NCI-H1436 treated with DMSO at 0.1 percent for 48 hours (cell line): ENCODE measurements around the gene WDR20.
"Not testable (repeated sequence)": the region's sequence is repeated elsewhere in the genome, so short reads cannot be mapped to it uniquely, and the experiment has no call there.

Experiments used
- DNase-seq: peaks from one replicate; lab custom pipeline; 2025; lab: John Stamatoyannopoulos, UW

WDR20 gene

DNA sequence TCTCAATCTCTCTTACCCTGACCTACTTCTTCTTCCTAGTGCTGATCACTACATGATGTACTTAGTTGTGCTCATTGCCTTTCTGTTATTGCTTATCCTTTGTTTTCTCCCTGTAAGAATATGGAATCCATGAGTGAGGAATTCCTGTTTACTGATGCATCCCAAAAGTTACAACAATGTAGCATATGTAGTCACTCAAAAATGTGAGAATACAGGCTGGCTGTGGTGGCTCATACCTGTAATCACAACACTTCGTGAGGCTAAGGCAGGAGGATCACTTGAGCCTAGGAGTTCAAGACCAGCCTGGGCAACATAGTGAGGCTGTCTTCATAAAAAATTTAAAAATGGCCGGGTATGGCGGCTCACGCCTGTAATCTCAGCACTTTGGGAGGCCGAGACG lies 8.0 kb upstream of the WDR20 start:
- DNase-seq: no peak

DNA sequence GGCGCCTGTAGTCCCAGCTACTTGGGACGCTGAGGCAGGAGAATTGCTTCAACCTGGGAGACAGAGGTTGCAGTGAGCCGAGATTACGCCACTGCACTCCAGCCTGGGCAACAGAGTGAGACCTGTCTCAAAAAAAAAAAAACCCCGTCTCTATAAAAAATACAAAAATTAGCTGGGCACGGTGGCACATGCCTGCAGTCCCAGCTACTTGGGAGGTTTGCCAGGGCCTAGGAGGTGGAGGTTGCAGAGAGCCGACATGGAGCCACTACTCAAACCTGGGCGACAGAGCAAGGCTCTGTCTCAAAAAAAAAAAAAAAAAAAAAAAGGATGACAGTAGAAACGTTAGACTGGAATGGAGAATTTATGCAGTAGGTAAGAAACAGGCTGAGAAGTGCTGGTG lies 5.7 kb upstream of the WDR20 start:
- DNase-seq: not testable (repeated sequence)

GRCh38 chr14:102134719-102135118 lies 5.0 kb upstream of the WDR20 start:
- DNase-seq: not testable (repeated sequence)

- DNase-seq: not testable (repeated sequence)
Measured at GRCh38 chr14:102135456-102135855, 4.2 kb upstream of the WDR20 start.

- no peak for DNase-seq
Measured at GRCh38 chr14:102138535-102138934, 1.2 kb upstream of the WDR20 start.

GRCh38 chr14:102138961-102139285 lies 774 bp upstream of the WDR20 start:
- DNase-seq: no peak

DNA sequence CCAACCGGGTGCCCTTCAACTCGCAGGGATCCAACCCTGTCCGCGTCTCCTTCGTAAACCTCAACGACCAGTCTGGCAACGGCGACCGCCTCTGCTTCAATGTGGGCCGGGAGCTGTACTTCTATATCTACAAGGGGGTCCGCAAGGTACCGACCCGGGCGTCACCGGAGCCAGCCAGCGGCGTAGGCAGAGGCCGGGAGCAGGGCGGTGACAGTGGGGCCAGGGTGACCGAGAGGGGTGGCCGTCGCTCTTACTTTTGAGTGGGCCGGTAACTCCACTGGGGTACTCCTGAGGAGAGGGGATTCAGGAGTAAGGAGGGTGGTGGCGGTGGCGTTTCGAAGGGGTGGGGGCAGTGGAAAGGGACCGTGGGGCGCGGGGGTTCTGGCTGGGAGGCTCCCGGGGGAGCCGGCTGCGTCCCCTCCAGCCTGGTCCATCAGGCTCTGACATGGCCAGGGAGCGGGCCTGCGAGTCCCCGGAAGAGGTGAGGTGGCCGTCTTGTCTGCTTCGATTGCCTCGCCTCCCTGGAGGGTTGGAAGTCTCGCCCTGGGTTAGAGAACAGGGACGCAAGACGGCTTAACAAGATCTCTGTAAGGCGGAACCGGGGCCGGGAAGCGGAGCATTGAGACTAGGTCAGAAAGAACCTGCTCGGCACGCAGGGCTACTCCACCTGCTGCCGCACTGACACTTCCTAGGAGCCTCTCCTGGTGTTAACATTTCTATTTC lies 491 bp downstream of the WDR20 start:
- DNase-seq: no peak

DNA sequence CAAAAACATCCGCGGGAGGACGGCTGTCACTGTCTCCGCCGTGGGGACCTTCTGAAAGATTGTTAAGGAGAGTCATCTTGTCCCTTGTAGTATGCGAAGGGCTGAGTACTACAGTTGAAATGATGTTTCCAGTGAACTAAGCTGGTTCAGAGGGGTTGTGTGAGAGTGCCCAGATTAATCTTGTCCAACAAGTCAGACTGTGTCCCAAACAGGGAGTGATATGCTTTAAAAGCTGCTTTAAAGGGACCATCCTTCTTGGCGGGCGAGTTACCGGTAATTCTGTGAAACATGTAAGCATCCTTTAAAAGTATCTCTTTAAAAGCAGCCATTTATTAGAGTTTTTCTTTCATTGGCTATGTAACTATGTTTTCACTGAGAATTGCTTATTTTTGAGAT lies 1.1 kb downstream of the WDR20 start:
- DNase-seq: no peak

DNA sequence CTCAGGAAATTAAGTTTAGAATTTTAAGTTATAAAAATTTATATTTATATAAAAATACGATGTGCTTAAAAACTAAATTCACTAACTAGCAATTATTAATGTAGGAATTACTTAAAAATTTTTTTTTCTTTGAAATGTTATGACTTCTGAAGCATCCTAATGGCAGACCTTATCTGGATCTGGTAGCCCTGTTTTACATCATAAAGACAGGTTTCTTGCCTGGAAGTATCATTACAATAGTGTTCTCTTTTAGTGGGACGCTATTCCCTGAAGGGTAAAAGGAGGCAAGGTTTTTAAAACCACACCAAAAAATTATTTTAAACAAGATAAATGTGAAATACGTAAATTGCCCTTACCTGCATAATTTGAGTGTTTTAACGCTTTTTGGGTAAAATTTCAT lies 2.1 kb downstream of the WDR20 start:
- DNase-seq: no peak

DNA sequence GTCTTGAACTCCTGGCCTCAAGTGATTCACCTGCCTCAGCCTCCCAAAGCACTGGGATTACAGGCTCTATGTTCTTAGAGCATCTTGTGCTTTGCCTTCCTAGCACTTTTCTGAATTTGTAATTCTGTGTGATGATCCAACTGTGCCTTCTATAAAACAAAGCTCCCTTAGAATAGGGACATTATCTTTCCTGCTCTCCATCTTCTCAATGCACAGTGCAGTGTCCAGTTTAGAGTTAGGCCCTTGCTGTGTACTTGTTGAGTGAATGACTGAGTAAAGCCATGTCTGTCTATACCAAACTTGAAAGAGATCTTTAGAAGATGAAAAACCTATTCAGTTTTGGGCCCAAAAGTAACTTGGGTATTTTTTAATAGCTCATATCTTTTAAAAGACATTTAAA lies 5.2 kb downstream of the WDR20 start:
- no peak for DNase-seq

DNA sequence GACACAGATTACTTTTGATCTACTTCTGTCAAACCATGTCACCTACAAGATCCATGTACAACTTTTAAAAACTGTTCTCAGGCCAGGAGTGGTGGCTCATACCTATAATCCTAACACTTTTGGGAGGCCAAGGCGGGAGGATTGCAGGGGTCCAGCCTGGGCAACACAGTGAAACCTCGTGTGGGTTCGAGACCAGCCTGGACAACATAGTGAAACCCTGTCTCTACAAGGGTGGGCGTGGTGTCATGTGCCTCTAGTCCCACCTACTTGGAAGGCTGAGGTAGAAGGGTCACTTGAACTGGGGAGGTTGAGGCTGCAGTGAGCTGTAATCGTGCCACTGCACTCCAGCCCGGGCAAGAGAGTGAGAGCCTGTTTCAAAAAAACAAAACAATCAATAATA lies 5.7 kb downstream of the WDR20 start:
- no peak for DNase-seq

GRCh38 chr14:102146423-102146822 lies 6.7 kb downstream of the WDR20 start:
- DNase-seq: no peak

GRCh38 chr14:102150083-102150482 lies 10.4 kb downstream of the WDR20 start:
- no peak for DNase-seq

DNA sequence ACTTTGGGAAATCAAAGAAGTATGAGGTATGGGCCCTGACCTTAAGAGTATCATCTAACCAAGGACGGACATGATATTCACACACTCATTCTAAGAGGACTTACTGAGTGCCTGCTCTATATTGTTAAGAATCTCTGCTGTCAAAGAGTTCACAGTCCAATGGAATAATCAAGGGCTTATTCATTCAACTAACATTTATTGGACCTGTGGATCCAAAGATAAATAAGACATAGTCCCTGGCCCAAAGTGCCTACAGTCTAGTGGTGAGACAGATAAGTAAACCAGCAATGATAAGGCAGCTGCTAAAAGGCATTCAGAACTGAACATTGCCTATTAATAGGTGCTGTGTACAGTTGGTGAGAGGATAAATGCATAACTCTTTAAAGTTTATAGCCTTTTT lies 11.0 kb downstream of the WDR20 start:
- DNase-seq: no peak

- not testable (repeated sequence) for DNase-seq
Measured at GRCh38 chr14:102151411-102151810, 11.7 kb downstream of the WDR20 start.

DNA sequence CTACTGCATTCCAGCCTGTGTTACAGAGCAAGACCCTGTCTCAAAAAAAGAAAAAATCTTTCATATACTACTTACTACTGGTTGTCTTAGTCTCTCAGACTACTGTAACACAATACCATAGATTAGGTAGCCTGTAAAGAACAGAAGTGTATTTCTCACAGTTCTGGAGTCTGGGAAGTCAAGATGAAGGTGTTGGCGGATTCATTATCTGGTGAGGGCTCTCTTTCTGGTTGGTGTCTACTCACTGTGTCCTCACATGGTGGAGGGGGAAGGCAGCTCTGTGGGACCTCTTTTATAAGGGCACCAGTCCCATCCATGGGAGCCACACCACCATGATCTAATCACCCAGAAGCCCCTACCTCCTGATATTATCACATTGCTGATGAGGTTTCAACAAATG lies 14.4 kb downstream of the WDR20 start:
- no peak for DNase-seq

DNA sequence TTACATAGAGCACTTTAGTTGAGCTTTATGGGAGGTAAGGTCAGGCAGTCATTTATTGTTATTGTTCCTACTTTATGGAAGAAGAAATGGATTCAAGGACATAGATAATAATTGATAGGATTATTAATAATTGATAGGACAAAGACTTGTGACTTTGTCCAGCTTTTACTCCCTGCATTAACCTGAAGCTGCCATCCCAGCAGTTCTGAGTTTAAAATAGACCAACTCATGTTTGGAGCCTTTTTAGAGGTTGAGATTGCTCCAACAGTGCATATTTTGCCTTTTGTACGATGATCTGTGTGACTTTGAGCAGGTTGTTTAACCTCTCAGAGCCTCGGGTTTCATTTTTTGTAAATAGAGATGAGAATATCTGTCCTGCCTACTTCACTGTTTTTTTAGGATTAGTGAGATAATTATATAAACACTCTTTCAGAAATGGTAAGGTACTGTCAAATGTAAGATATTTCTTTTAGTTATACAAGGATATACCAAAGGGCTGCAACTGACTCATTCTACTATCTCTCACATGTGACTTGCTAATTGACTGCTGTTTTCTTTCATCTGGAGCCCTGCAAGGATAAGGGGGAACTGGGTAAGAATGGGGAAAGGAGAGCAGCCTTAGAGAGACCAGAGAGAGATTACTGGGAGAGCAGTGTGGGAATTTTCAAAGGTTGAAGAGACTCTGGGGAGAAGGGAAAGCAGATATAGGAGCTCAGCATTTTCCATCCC lies 15.3 kb downstream of the WDR20 start:
- no peak for DNase-seq

- no peak for DNase-seq
Measured at GRCh38 chr14:102157346-102157745, 17.6 kb downstream of the WDR20 start.

DNA sequence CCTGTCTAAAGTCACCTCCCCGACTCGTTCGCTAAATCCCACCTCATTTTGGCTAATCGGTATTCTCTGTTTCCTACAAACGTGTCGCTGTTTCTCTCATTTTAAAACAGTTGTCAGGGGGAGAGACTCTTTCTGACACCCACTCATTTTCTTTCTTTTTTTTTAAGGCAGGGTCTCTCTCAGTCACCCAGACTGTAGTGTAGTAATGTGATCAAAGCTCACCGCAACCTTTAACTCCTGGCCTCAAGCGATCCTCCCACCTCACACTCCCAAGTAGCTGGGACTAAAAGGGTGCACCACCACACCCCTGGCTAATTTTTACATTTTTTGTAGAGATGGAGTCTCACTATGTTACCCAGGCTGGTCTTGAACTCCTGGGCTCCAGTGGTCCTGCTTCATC lies 19.1 kb downstream of the WDR20 start:
- no peak for DNase-seq

- DNase-seq: no peak
Measured at GRCh38 chr14:102159841-102160240, 20.1 kb downstream of the WDR20 start.

DNA sequence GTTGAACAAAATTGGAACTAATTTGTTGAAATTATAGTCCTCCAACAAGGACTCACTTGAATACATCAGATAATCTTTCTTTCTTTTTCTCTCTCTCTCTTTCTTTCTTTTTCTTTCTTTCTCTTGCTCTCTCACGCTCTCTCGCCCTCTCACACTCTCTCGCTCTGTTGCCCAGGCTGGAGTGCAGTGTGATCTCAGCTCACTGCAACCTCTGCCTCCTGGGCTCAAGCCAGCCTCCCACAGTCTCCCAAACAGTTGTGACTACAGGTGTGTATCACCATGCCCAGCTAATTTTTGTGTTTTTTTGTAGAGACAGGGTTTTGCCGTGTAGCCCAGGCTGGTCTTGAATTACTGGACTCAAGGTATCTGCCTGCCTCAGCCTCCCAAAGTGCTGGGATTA lies 22.8 kb downstream of the WDR20 start:
- no peak for DNase-seq

DNA sequence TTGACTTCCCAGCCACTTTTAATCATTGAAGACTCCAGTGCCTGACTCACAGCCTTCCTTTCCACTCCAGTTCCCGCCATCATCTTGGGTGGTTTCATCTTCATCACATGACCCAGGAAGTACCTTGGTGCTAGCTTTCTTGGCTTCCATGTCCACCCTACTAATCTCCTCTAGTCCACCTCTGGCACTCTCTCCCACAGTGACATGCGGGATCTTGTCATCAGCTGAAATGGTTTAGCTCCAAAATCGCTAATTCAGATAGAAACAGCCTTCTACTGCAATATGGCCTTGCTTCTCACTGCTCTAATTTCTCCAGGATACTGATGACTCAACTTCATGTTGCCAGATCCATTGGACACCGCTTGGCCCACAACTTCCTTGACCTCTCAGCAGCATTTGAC lies 24.5 kb downstream of the WDR20 start:
- no peak for DNase-seq

- no peak for DNase-seq
Measured at GRCh38 chr14:102164965-102165364, 25.3 kb downstream of the WDR20 start.

DNA sequence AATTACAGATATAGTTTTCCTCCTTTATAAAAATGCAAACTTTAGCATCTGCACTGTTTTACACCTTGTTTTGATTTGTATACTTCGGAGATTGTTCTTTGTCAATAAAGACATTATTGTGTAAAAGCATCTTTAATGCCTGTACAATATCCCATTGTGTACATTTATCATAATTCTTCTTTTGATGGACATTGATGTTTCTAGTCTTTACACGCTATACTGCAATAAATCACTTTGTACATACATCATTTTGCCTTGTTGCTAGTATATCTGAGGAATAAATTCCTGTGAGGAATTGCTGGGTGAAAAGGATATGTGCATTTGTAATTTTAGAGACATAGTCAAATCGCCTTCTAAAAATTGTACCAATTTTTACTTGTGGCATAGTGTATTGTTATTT lies 30.4 kb downstream of the WDR20 start:
- DNase-seq: no peak
